Activated T-helper 2 cell treated with anti-CD3 and anti-CD28 coated beads, Interferon-gamma antibody, Interleukin-2, Interleukin-4, amounts not matched to agents 10 μg/mL and 5 μg/mL and 100 μg/mL, durations not matched to agents 14 hours and 24 hours and 36 hours (primary cell): ENCODE data around the gene CD164L2. TPM values are rescaled to one million over a fixed set of nuclear protein-coding genes. Genes with fewer than 3 reads are reported as not detected.
A peak's percentile ranks its signal among the peaks of the same experiment; 100 is the strongest.
"Not testable (repeated sequence)": the region's sequence is repeated elsewhere in the genome, so short reads cannot be mapped to it uniquely, and the experiment has no call there.

Source experiments
- DNase-seq: peaks from one replicate; pipeline ENCODE4 v3.0.0; 2021; ENCODE audit warnings: low spot score
- H3K27ac Mint-ChIP-seq: one replicate; pipeline ENCODE4 v1.8.0; 2021; ENCODE audit warnings: mixed read lengths
- H3K27me3 Mint-ChIP-seq: one replicate; pipeline ENCODE4 v1.8.0; 2021; ENCODE audit warnings: low read depth, mixed read lengths
- H3K36me3 Mint-ChIP-seq: one replicate; pipeline ENCODE4 v1.8.0; 2021; ENCODE audit warnings: low read depth, mixed read lengths
- H3K4me1 Mint-ChIP-seq: one replicate; pipeline ENCODE4 v1.8.0; 2021; ENCODE audit warnings: low read depth, mixed read lengths
- H3K4me3 Mint-ChIP-seq: one replicate; pipeline ENCODE4 v1.8.0; 2021; ENCODE audit warnings: low read depth, mild to moderate bottlenecking, moderate library complexity, mixed read lengths
- H3K9me3 Mint-ChIP-seq: one replicate; pipeline ENCODE4 v1.8.0; 2021; ENCODE audit warnings: mixed read lengths
- intact Hi-C: fragments of 100-400 bp; cut with micrococcal nuclease; formaldehyde crosslinking; loops from one replicate; pipeline ENCODE4 v1.15.1; 2023
- total RNA-seq: library from RNA; stranded (reverse); gene quantifications from 2 replicates; pipeline ENCODE4 v1.2.3, GENCODE V29; 2022

The CD164L2 gene
- not detected in 2 replicates for total RNA-seq

DNA sequence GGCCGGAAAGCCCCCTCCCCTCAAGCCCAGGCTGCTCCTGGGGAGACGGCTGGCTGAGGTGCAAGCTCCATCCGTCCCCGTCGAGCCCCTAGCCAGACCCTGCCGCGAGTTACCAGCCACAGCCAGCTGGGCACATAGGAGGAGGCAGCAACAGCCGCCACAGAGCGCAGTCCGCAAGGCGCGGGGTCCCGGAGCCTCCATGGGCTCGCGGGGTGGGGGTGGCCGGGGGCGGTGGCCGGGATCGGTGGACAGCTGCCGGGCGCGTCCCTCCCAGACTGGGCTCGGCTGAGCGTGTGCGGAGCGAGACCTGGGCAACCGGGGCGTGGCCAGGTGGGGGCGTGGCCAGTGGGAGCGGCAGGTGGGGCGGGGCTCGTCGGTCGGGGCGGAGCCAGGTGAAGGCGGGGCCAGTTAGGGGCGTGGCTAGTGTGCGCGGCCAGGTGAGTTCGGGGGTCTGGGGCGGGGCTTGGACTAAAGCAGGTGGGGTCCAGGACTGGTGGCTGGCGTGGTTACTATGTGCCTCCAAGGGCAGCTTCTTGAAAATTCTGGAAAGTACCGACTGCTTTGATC is at the start of gene CD164L2:
TSS of gene CD164L2 (minus strand) at position 295 of the 567 bp plus-strand sequence. CDS start at position 201, 94 bp downstream.
- Mint-ChIP-seq H3K36me3 (no peaks in the 10 kb centered on the region), H3K9me3 (no peaks in the 10 kb centered on the region), H3K4me3 (no peak within 1 kb of the TSS), H3K27me3 (peaks cover 15% of the 10 kb centered on the region), H3K4me1 (no peaks in the 10 kb centered on the region), H3K27ac (no peak within 1 kb of the TSS)
- no peak for DNase-seq
- intact Hi-C loops = no loop called here

DNA sequence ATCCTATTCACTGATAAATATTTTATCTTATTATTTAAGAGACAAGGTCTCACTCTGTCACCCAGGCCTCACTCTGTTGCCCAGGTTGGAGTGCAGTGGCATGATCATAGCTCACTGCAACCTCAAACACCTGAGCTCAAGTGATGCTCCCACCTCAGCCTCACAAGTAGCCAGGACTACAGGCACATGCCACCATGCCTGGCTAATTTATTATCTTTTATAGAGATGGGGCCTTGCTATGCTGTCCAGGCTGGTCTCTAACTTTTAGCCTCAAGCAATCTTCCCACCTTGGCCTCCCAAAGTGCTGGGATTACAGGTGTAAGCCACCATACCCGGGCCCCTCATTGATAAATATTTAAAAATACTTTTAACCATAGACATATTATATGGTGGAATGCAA is 49.6 kb upstream of the CD164L2 start:
- H3K4me3 Mint-ChIP-seq, intact Hi-C loops, DNase-seq, H3K27me3 Mint-ChIP-seq, H3K9me3 Mint-ChIP-seq, H3K27ac Mint-ChIP-seq: not testable (repeated sequence)
- Mint-ChIP-seq H3K36me3 (peaks cover 22% of the 10 kb centered on the region), H3K4me1 (peaks cover 67% of the 10 kb centered on the region)

DNA sequence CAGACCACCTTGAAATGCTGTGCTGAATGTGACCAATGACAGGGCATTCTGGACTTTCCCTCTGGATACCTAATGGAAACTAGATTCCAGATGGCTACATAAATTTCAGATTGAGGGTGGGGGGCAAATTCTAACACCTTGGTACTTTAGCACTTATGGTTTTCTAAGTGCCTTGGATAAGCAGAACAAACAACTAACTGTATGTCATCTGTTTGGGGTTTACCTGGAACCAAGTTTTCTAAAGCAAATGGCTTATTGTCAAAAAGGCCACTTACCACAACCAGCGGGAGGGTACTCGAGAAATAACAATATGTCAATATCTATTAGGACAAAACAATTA is 48.4 kb upstream of the CD164L2 start:
- no peaks in the 10 kb centered on the region for H3K27me3 Mint-ChIP-seq
- peaks cover 66% of the 10 kb centered on the region for H3K4me1 Mint-ChIP-seq
- peak overlapping the region; percentile 62 for H3K27ac Mint-ChIP-seq
- H3K9me3 Mint-ChIP-seq = no peaks in the 10 kb centered on the region
- no peak for DNase-seq
- intact Hi-C loops = loop anchor here (1.0 kb wide), 1 partner anchor 9 kb away; no protein-coding TSS in a partner anchor
- H3K4me3 Mint-ChIP-seq = no peak overlapping the region
- peaks cover 33% of the 10 kb centered on the region for H3K36me3 Mint-ChIP-seq

DNA sequence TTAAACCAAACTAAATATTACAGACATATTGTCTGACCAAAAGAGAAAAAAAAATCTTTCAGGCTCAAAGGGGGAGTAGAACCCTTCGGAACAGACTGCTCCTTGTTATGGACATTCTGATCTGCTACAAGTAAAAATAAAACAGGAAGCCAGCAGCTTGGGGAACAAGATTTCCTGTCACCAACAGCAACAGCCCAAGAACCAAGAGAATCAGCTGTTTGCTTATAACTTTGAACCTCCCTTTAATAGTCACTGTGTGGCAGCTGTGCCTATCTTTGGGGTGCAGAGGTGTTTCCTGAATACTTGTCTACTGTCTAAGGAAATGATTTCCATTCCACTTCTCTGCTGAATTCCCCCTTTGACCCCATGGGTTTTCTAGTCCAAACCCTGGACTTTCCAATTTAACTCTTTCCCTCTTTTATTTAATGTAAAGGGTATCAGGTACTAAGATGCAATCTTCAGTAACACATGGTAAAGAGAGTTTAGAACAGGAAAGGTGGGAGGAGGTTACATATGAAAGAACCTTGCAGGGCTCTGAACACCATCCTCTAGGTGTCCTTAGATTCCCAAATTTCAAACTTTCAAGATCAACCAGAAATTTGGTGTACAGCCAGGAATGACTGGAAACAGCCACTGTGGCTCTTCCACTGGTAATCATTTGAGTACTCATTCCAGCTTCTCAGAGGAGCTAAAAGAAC is 47.9 kb upstream of the CD164L2 start:
- no peak for DNase-seq
- intact Hi-C loops = loop anchor here (1.0 kb wide), 1 partner anchor 9 kb away; no protein-coding TSS in a partner anchor
- Mint-ChIP-seq H3K4me3 (peak overlapping the region; percentile 61), H3K27me3 (no peaks in the 10 kb centered on the region), H3K27ac (peak overlapping the region; percentile 62), H3K4me1 (peaks cover 61% of the 10 kb centered on the region), H3K36me3 (peaks cover 35% of the 10 kb centered on the region), H3K9me3 (no peaks in the 10 kb centered on the region)

DNA sequence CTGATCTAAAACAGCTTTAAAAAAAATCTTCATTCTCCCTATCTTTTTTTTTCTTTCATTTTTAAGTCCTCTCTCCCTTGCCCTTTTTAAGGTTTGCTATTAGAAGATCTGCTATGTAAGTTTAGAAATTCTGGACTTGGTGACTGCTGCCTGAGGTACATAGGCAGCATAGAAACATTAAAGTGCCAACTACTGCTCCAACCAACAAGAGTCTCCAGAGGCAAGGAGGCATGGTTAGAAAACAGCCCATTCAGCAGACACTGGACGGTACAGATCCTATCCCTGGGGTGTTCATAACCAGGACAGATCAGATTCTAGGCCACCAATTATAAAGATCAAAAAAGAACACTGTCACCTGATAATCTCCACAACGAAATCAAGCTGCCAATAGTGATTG is 45.9 kb upstream of the CD164L2 start:
- Mint-ChIP-seq H3K27me3 (no peaks in the 10 kb centered on the region), H3K4me1 (peaks cover 61% of the 10 kb centered on the region), H3K36me3 (peaks cover 41% of the 10 kb centered on the region), H3K9me3 (no peaks in the 10 kb centered on the region), H3K27ac (peak overlapping the region; percentile 80), H3K4me3 (peak overlapping the region; percentile 78)
- intact Hi-C loops = no loop called here
- DNase-seq = no peak

DNA sequence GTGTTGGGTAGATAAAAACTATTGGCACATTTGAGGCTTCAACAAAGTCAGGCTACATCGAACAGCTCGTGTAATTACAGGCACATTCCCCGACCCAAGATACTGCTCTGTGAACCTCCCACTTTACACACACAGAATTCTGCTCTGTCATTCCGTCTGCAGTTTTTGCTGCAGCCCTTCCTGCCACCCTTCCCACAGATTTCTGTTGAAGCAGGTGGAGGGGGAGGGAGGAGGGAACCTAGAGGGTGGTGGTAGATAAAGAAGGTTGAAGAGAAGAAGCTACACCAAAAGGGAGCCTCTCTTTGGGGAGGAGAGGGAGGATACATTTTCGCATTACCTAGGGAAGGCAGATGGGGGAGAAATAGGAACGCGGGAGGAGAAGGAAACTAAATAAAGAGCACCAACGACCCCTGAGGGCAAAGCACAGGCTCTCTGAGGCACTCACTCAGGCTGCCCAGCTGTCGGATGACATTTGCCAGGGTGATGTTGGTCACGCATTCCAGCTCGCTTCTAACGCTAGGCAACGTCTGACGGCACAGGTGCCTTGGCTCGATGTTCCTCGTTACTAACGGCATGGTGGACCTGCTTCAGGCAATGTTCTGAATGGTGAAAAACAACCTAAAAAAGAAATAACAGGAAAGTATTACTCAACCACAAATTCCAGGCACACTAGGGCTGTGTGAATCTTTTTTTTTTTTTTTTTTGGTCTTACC is 45.3 kb upstream of the CD164L2 start:
- intact Hi-C loops = no loop called here
- DNase-seq = no peak
- peaks cover 38% of the 10 kb centered on the region for H3K36me3 Mint-ChIP-seq
- no peaks in the 10 kb centered on the region for H3K27me3 Mint-ChIP-seq
- no peaks in the 10 kb centered on the region for H3K9me3 Mint-ChIP-seq
- peak overlapping the region; percentile 78 for H3K4me3 Mint-ChIP-seq
- peak overlapping the region; percentile 80 for H3K27ac Mint-ChIP-seq
- H3K4me1 Mint-ChIP-seq = peaks cover 61% of the 10 kb centered on the region

DNA sequence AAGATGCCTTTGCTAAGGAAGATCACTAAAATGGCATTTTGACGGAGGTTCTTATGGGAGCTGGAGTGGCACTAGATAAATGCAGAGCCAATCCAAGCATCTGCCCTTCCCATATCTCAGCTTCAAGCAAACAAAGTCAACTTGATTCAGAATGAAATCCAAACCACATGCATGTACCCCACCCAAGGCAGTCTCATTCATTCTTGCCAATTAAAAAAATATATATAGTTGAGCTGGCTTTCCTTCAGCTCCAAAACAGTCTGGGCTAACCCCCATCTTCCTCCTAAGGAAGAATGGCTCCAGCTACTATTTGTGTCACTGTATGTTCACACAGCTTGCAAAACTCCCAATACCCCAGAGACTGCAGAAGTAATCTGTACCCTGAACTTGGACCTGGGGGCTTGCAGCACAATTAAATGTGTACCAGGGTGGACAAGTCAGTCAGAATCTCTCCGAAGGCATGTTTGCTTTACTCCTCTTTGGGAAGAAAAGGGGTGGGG is 44.7 kb upstream of the CD164L2 start:
- Mint-ChIP-seq H3K27ac (peak overlapping the region; percentile 80), H3K9me3 (no peaks in the 10 kb centered on the region), H3K27me3 (no peaks in the 10 kb centered on the region), H3K4me3 (peak overlapping the region; percentile 78), H3K4me1 (peaks cover 59% of the 10 kb centered on the region), H3K36me3 (peaks cover 35% of the 10 kb centered on the region)
- DNase-seq = no peak
- intact Hi-C loops = no loop called here

DNA sequence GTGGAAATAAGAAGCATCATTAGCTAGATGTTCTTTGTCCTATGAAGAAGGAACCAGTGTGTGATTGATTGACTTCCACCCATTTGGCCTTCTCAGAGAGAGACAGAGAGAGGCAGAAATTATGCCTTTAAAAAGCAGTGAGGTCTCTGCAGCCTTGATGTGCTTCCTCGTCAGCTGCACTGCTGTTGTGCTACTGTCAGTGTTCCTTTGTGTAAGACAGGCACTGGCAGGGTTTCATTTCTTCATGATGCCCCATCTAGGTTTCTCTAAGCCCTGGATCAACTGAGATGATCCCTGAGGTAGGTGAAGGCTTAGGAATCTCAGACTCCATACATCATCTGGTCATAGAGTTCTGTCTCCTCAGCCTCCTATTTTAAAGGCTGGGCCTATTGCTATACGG is 44.2 kb upstream of the CD164L2 start:
- Mint-ChIP-seq H3K36me3 (peaks cover 35% of the 10 kb centered on the region), H3K4me3 (no peak overlapping the region), H3K9me3 (no peaks in the 10 kb centered on the region), H3K27me3 (no peaks in the 10 kb centered on the region), H3K27ac (no peak overlapping the region), H3K4me1 (peaks cover 62% of the 10 kb centered on the region)
- intact Hi-C loops = no loop called here
- no peak for DNase-seq

DNA sequence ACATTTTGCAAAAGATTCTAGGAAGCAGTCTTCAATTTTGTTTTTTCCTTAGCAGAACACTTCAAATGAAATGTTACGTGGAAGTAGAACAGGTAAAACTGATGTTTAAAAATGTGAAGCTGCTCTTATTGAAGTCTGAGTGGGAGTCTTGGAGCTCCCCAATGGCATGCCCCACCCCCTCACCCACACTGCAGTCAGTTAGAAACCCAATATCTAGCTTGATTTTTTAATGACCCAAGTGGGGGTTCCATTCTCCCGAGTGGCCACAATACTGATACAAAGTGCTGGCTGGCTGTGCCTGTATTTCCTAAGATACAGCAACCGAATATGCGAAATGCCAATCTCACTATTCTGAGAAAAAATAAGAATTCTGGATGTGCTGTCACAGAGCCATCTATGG is 40.6 kb upstream of the CD164L2 start:
- Mint-ChIP-seq H3K4me1 (peaks cover 54% of the 10 kb centered on the region), H3K9me3 (no peaks in the 10 kb centered on the region), H3K27ac (peak overlapping the region; percentile 49), H3K36me3 (peaks cover 44% of the 10 kb centered on the region), H3K27me3 (no peaks in the 10 kb centered on the region), H3K4me3 (no peak overlapping the region)
- no peak for DNase-seq
- intact Hi-C loops = no loop called here

DNA sequence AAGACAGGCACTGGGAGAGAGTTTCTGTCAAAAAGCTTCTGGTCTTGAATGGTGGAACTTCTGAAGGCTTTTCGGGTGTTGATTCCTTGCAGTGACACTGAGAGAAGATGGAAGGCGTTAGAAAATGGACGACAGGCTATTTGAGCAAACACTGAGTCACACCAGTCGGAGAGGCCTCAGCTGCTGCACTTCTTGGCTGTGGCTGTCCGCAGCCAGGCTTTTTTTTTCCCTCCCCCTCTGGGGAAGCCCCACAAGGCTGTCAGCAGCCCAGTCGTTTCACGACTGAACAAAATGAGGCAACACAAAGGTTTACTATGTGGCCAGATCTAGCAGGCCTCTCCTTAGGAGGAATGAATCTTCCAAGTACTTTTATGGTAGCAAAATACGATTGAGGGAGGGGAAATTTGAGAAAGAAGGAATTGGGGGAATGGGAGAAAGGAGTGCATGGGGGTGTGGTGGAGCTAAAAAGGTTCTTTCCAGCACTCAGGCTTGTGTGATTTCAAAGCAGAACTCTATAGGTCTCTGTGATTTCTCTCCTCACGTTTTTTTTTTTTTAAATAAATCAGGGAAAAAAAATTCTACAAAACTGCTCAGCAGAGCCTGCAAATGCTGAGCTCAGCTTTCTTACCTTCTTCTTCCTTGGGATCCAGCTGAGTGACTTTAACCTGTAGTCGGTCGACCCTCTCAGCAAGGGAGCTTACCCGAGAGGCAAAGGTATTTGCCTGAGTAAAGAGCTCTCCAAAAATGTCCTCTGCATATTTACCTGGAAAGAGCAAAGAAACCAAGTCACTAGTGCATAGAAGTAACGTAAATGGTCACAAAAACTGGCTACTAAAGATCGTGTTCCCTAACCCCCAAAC is 35.4 kb upstream of the CD164L2 start:
- peak; percentile 51 for DNase-seq
- H3K27ac Mint-ChIP-seq = peak overlapping the region; percentile 82
- H3K27me3 Mint-ChIP-seq = no peaks in the 10 kb centered on the region
- H3K4me1 Mint-ChIP-seq = peaks cover 47% of the 10 kb centered on the region
- intact Hi-C loops = loop anchor here (1.0 to 2.0 kb wide), 2 partner anchors 26 to 64 kb away; no protein-coding TSS in a partner anchor
- no peaks in the 10 kb centered on the region for H3K9me3 Mint-ChIP-seq
- peaks cover 64% of the 10 kb centered on the region for H3K36me3 Mint-ChIP-seq
- peak overlapping the region; percentile 7 for H3K4me3 Mint-ChIP-seq

DNA sequence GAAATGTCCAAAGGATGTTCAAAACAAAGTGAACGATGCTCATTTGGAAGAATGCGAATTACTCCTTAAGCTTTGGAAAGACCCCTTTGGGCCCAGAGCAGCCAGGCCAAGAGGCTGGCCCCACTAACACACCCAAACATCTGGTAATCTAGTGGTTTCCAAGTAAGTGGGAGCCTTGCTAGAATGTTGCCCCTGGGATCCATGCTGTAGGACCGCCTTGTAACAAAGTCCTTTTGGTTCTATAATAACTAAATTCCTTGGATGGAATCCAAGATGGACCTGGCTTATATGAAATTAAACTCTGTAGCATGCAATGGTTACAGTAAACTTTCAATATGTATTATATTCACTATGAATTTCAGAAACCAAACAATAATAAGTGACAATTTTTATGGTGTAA is 34.6 kb upstream of the CD164L2 start:
- peaks cover 72% of the 10 kb centered on the region for H3K36me3 Mint-ChIP-seq

More for the DNA sequence above, 34.6 kb upstream of the CD164L2 start:
- Mint-ChIP-seq H3K27me3 (no peaks in the 10 kb centered on the region), H3K9me3 (no peaks in the 10 kb centered on the region), H3K4me1 (peaks cover 44% of the 10 kb centered on the region), H3K4me3 (no peak overlapping the region), H3K27ac (peak overlapping the region; percentile 82)
- intact Hi-C loops = loop anchor here (1.0 to 2.0 kb wide), 2 partner anchors 27 to 65 kb away; no protein-coding TSS in a partner anchor
- no peak for DNase-seq
